Skeletal muscle tissue (tissue), 4 donors: ENCODE results near the gene NAALADL2. TPM values are rescaled to one million over a fixed set of nuclear protein-coding genes. Genes with fewer than 3 reads are reported as not detected.

ENCODE experiments used
- H3K27ac ChIP-seq: one replicate; pipeline ENCODE4 v1.7.0; 2013; ENCODE audit warnings: mild to moderate bottlenecking, low read depth, low read length, inconsistent platforms
- H3K27me3 ChIP-seq, 3 donors: one replicate each; pipeline ENCODE4 v1.7.0; 2013; ENCODE audit warnings: low read length in 3 of 3; ENCODE audit not compliant: control insufficient read depth in 3 of 3, insufficient read depth in 3 of 3
- H3K36me3 ChIP-seq, 3 donors: one replicate each; pipeline ENCODE4 v1.7.0; 2013; ENCODE audit warnings: low read length in 3 of 3; ENCODE audit not compliant: control insufficient read depth in 3 of 3, insufficient read depth in 3 of 3
- H3K4me1 ChIP-seq, 3 donors: one replicate each; pipeline ENCODE4 v1.7.0; 2013; ENCODE audit warnings: low read length in 3 of 3, mild to moderate bottlenecking in 3 of 3; ENCODE audit not compliant: control insufficient read depth in 3 of 3, insufficient read depth in 3 of 3
- H3K4me3 ChIP-seq, 3 donors: one replicate each; pipeline ENCODE4 v1.7.0; 2013; ENCODE audit warnings: low read length in 3 of 3
- H3K9ac ChIP-seq, 3 donors: one replicate each; pipeline ENCODE4 v1.7.0; 2013; ENCODE audit warnings: low read length in 3 of 3, mild to moderate bottlenecking in 3 of 3, moderate library complexity in 2 of 3, low read depth in 1 of 3
- H3K9me3 ChIP-seq, 3 donors: one replicate each; pipeline ENCODE4 v1.7.0; 2013; ENCODE audit warnings: low read length in 3 of 3; ENCODE audit not compliant: control insufficient read depth in 3 of 3
- total RNA-seq: library from RNA; depleted of rRNA; stranded (reverse); fragments of >200 nt; gene quantifications from one replicate; pipeline ENCODE4 v1.2.3, GENCODE V29; 2014
- donor health status: Osteomylitis.

The NAALADL2 gene
- total RNA-seq, 1 donor from 2014 or later = 17.7 TPM

GRCh38 chr3:175007306-175007705, 148.2 kb downstream of the NAALADL2 start:
- Histone ChIP-seq H3K4me1 (no peaks in the 10 kb centered on the region), H3K36me3 (no peaks in the 10 kb centered on the region), H3K9me3 (no peaks in the 10 kb centered on the region), H3K27ac (no peak overlapping the region), H3K4me3 (no peak overlapping the region), H3K27me3 (no peaks in the 10 kb centered on the region), H3K9ac (no peak overlapping the region)

- H3K36me3 ChIP-seq = no peaks in the 10 kb centered on the region
- no peak overlapping the region for H3K27ac ChIP-seq
- H3K9me3 ChIP-seq = no peaks in the 10 kb centered on the region
- H3K4me1 ChIP-seq = no peaks in the 10 kb centered on the region
- H3K4me3 ChIP-seq = no peak overlapping the region
- H3K9ac ChIP-seq = no peak overlapping the region
- no peaks in the 10 kb centered on the region for H3K27me3 ChIP-seq
Observed at GRCh38 chr3:175009295-175009694, 150.2 kb downstream of the NAALADL2 start.

- Histone ChIP-seq H3K27ac (no peak overlapping the region), H3K27me3 (no peaks in the 10 kb centered on the region), H3K36me3 (no peaks in the 10 kb centered on the region), H3K4me3 (no peak overlapping the region), H3K4me1 (no peaks in the 10 kb centered on the region), H3K9me3 (no peaks in the 10 kb centered on the region), H3K9ac (no peak overlapping the region)
Observed at GRCh38 chr3:175015056-175015635, 156.0 kb downstream of the NAALADL2 start.

GRCh38 chr3:175018946-175019727, 160.0 kb downstream of the NAALADL2 start:
- Histone ChIP-seq H3K4me1 (no peaks in the 10 kb centered on the region), H3K4me3 (no peak overlapping the region), H3K27ac (no peak overlapping the region)

GRCh38 chr3:175020101-175020500, 161.0 kb downstream of the NAALADL2 start:
- Histone ChIP-seq H3K4me3 (no peak overlapping the region), H3K27ac (no peak overlapping the region), H3K36me3 (no peaks in the 10 kb centered on the region), H3K4me1 (no peaks in the 10 kb centered on the region), H3K9ac (no peak overlapping the region), H3K27me3 (no peaks in the 10 kb centered on the region), H3K9me3 (no peaks in the 10 kb centered on the region)

More at GRCh38 chr3:175018946-175019727, 160.0 kb downstream of the NAALADL2 start:
- Histone ChIP-seq H3K36me3 (no peaks in the 10 kb centered on the region), H3K27me3 (no peaks in the 10 kb centered on the region), H3K9ac (no peak overlapping the region), H3K9me3 (no peaks in the 10 kb centered on the region)

DNA sequence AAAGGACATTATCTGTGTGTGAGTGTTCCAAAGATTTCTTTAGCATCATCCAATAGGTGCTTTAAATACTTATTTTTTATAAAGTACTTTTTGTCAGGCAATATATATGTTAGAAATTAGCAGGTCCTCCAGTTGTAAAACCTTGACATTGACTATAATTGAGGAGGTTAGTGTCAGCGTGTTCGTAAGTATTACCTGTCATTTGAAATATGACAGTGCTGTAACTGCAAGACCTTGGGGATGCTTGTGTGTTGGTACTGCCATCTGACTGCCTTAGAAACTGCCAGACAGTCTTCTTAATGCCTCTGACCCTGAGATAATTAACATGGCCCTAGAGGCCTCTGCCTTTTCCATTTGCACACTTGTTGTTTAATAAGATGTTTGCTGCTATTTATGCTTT, 170.7 kb downstream of the NAALADL2 start:
- no peak overlapping the region for H3K4me3 ChIP-seq
- H3K27ac ChIP-seq = no peak overlapping the region
- H3K9ac ChIP-seq = no peak overlapping the region
- no peaks in the 10 kb centered on the region for H3K9me3 ChIP-seq
- no peaks in the 10 kb centered on the region for H3K36me3 ChIP-seq
- no peaks in the 10 kb centered on the region for H3K27me3 ChIP-seq
- no peaks in the 10 kb centered on the region for H3K4me1 ChIP-seq

- H3K9me3 ChIP-seq = no peaks in the 10 kb centered on the region
- H3K27ac ChIP-seq = no peak overlapping the region
- no peak overlapping the region for H3K4me3 ChIP-seq
- H3K4me1 ChIP-seq = no peaks in the 10 kb centered on the region
- no peaks in the 10 kb centered on the region for H3K27me3 ChIP-seq
- no peaks in the 10 kb centered on the region for H3K36me3 ChIP-seq
- H3K9ac ChIP-seq = no peak overlapping the region
Observed at GRCh38 chr3:175039875-175040274, 180.7 kb downstream of the NAALADL2 start.

- no peak overlapping the region for H3K9ac ChIP-seq
- no peaks in the 10 kb centered on the region for H3K36me3 ChIP-seq
- H3K4me1 ChIP-seq = no peaks in the 10 kb centered on the region
- H3K4me3 ChIP-seq = no peak overlapping the region
- no peaks in the 10 kb centered on the region for H3K9me3 ChIP-seq
- H3K27ac ChIP-seq = no peak overlapping the region
- no peaks in the 10 kb centered on the region for H3K27me3 ChIP-seq
Observed at GRCh38 chr3:175041369-175041768, 182.2 kb downstream of the NAALADL2 start.

DNA sequence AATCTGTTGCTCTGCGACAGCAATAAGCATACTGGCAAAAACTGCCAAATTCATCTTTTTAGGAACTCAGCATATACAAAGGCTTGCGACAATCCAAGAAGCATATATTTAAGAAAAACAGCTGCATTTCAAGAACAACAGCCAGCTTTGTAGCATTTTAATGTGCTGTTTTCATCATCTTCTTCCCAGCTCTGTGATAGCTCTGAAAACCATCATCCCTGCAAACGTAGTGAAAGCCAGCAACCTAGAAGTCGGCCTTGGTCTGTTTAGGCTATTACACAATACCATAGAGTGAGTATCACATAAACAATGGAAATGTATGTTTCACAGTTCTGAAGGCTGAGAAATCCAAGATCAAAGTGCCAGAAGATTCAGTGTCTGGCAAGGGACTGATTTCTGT, 187.5 kb downstream of the NAALADL2 start:
- no peak overlapping the region for H3K27ac ChIP-seq

DNA sequence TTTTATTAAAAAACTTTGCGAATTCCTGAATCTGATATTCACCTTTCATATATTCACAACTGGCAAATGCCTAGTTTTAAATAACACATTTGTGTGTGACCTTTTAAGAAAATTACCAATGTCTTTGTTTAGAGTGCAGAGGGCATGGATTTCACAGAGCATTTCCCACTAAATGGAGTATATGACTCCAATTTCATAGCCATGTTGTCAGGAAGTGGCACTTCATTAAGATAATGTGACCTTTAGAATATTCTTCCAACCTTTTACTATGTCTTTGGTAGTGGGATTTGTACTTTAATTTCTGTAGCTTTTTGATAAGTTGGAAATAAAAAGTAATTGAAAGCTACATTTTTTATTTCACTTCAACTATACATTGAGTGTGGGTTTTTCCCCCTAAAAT, 188.7 kb downstream of the NAALADL2 start:
- no peak overlapping the region for H3K4me3 ChIP-seq
- H3K9me3 ChIP-seq = no peaks in the 10 kb centered on the region
- H3K4me1 ChIP-seq = no peaks in the 10 kb centered on the region
- no peak overlapping the region for H3K9ac ChIP-seq
- H3K36me3 ChIP-seq = no peaks in the 10 kb centered on the region
- no peak overlapping the region for H3K27ac ChIP-seq
- no peaks in the 10 kb centered on the region for H3K27me3 ChIP-seq

More for the DNA sequence above, 187.5 kb downstream of the NAALADL2 start:
- Histone ChIP-seq H3K4me3 (no peak overlapping the region), H3K9me3 (no peaks in the 10 kb centered on the region), H3K36me3 (no peaks in the 10 kb centered on the region), H3K4me1 (no peaks in the 10 kb centered on the region), H3K27me3 (no peaks in the 10 kb centered on the region), H3K9ac (no peak overlapping the region)
